ENCODE results near the gene JUNB.

DNA sequence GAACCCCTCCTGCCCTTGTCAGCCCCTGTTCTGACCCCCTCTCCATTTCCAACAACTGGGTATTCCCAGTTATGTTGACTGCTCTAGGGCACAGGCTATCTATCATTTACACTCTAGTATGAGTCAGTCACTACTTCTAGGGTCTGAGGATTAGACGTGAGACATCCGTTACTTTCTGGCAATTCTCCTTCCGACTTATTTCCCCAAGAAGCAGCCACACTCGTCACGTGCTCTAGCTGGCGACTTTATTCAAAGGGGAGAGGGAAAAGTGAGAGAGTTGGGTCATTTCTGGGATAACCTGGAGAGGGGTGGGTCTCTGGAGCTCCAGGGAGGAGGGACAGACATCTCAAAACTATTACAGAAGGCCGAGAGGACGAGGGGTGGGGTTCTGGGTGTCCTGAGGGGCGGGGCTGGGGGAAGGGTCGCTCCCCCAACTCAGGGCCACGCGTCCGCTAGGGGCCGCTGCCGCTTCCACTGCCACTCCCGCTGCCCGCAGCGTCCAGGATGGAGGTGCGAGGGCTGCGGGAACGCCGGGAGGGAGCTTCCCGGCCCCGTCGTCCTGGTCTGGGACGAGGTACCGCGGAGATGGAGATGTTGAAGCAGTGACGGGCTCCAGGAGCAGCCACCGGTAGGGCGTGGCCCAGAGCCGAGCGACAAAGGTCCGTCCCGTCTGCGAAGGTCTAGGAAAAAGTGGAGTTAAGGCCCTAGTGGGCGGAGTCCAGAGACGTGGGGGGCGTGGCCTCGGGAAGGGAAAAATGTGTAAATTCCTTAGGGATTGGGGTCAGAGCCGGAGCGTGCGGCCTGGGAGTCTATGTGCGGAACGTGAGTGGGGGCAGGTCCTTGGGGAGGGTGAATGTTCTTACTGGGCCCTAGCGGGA lies 34.2 kb downstream of the JUNB start:
- TF ChIP-seq, protein P1, sequence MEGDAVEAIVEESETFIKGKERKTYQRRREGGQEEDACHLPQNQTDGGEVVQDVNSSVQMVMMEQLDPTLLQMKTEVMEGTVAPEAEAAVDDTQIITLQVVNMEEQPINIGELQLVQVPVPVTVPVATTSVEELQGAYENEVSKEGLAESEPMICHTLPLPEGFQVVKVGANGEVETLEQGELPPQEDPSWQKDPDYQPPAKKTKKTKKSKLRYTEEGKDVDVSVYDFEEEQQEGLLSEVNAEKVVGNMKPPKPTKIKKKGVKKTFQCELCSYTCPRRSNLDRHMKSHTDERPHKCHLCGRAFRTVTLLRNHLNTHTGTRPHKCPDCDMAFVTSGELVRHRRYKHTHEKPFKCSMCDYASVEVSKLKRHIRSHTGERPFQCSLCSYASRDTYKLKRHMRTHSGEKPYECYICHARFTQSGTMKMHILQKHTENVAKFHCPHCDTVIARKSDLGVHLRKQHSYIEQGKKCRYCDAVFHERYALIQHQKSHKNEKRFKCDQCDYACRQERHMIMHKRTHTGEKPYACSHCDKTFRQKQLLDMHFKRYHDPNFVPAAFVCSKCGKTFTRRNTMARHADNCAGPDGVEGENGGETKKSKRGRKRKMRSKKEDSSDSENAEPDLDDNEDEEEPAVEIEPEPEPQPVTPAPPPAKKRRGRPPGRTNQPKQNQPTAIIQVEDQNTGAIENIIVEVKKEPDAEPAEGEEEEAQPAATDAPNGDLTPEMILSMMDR (IDR thresholded peaks at IDR 0.05): no peak
- TF ChIP-seq POLR2A (IDR thresholded peaks at IDR 0.05): no peak
